ENCODE results near the gene SELPLG. TPM values are rescaled to one million over a fixed set of nuclear protein-coding genes. Genes with fewer than 3 reads are reported as not detected.

The SELPLG gene
- total RNA-seq, 1 donor from 2014 or later, result 5.8 TPM

DNA sequence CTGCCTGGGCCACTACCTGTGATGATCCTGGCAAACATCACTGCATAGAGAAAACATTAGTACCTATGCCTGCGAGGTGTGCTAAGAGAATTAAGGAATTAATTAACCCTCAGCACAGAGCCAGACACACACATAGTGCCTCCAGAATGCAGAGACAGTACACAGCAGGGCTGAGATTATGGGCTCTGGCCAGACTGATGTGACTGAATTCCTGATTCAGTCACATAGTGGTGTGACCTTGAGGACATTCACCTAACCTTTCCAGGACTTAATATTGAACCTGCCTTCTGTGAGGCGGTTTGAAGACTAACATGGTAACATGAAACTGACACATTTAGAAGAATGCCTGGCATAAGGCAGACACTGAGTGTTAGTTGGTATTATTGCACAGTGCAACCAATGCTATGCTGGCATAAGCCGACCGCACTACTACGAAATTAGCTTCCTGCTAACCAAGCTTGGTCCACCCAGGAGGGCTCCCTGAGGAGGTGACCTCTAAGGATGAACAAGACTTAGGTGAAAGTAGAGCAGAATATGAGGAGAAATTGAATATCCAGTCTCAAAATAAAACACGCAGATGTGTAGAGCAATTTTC is 32.0 kb upstream of the SELPLG start:
- Histone ChIP-seq H3K27ac (ENCODE audit: low read depth, low read length) (peak overlapping the region; percentile 74), H2AFZ (ENCODE audit: low read depth, low read length) (no peak overlapping the region), H3K4me2 (ENCODE audit: low read length) (peak overlapping the region; percentile 70), H3K9me3 (ENCODE audit: insufficient read depth, low read depth, low read length) (no peaks in the 10 kb centered on the region), H3K9ac (ENCODE audit: low read length) (peak overlapping the region; percentile 68), H3K4me3 (ENCODE audit: insufficient read depth, low read depth, low read length) (no peak overlapping the region), H4K20me1 (ENCODE audit: insufficient read depth, low read length) (peaks cover 64% of the 10 kb centered on the region), H3K36me3 (ENCODE audit: insufficient read depth, low read length) (peaks cover 15% of the 10 kb centered on the region), H3K4me1 (ENCODE audit: insufficient read depth, low read length) (peaks cover 36% of the 10 kb centered on the region), H3K27me3 (ENCODE audit: insufficient read depth, low read length) (no peaks in the 10 kb centered on the region), H3K79me2 (ENCODE audit: insufficient read depth, low read length) (peaks cover 100% of the 10 kb centered on the region)
- peak overlapping the region; percentile 85 for H3K27ac Mint-ChIP-seq (ENCODE audit: unreplicated experiment)
- no peak for TF ChIP-seq EZH2 (IDR thresholded peaks at IDR 0.05; ENCODE audit: insufficient read depth, low read length)
- no peak for TF ChIP-seq CTCF (IDR thresholded peaks at IDR 0.05; ENCODE audit: insufficient read depth, low read depth, low read length)
- FAIRE-seq, result no peak
- H3K27me3 Mint-ChIP-seq (ENCODE audit: low read depth, unreplicated experiment), result no peaks in the 10 kb centered on the region
- H3K36me3 Mint-ChIP-seq (ENCODE audit: low read depth, unreplicated experiment), result peaks cover 13% of the 10 kb centered on the region
- DNase-seq (ENCODE audit: low read depth), result no peak
- H3K4me3 Mint-ChIP-seq (ENCODE audit: unreplicated experiment), result peak overlapping the region; percentile 35
- H3K4me1 Mint-ChIP-seq (ENCODE audit: low read depth, unreplicated experiment), result peaks cover 57% of the 10 kb centered on the region
- H3K9me3 Mint-ChIP-seq (ENCODE audit: unreplicated experiment), result no peaks in the 10 kb centered on the region

- Histone ChIP-seq H3K4me1 (ENCODE audit: insufficient read depth, low read length) (peaks cover 39% of the 10 kb centered on the region), H3K36me3 (ENCODE audit: insufficient read depth, low read length) (peaks cover 20% of the 10 kb centered on the region), H3K27ac (ENCODE audit: low read depth, low read length) (peak overlapping the region; percentile 74), H3K4me3 (ENCODE audit: insufficient read depth, low read depth, low read length) (no peak overlapping the region), H3K27me3 (ENCODE audit: insufficient read depth, low read length) (no peaks in the 10 kb centered on the region), H4K20me1 (ENCODE audit: insufficient read depth, low read length) (peaks cover 64% of the 10 kb centered on the region), H3K9ac (ENCODE audit: low read length) (peak overlapping the region; percentile 68), H3K79me2 (ENCODE audit: insufficient read depth, low read length) (peaks cover 98% of the 10 kb centered on the region), H2AFZ (ENCODE audit: low read depth, low read length) (no peak overlapping the region), H3K9me3 (ENCODE audit: insufficient read depth, low read depth, low read length) (no peaks in the 10 kb centered on the region), H3K4me2 (ENCODE audit: low read length) (peak overlapping the region; percentile 70)
- peak; percentile 87 for DNase-seq (ENCODE audit: low read depth)
- Mint-ChIP-seq H3K27me3 (ENCODE audit: low read depth, unreplicated experiment) (no peaks in the 10 kb centered on the region), H3K27ac (ENCODE audit: unreplicated experiment) (peak overlapping the region; percentile 91), H3K36me3 (ENCODE audit: low read depth, unreplicated experiment) (peaks cover 13% of the 10 kb centered on the region), H3K4me1 (ENCODE audit: low read depth, unreplicated experiment) (peaks cover 55% of the 10 kb centered on the region), H3K9me3 (ENCODE audit: unreplicated experiment) (no peaks in the 10 kb centered on the region), H3K4me3 (ENCODE audit: unreplicated experiment) (peak overlapping the region; percentile 73)
- TF ChIP-seq EZH2 (IDR thresholded peaks at IDR 0.05; ENCODE audit: insufficient read depth, low read length) (no peak), CTCF (IDR thresholded peaks at IDR 0.05; ENCODE audit: insufficient read depth, low read depth, low read length) (peak; percentile 98)
- FAIRE-seq, result peak; percentile 70
Measured at GRCh38 chr12:108664338-108665258, 30.9 kb upstream of the SELPLG start.

All from astrocyte (in vitro differentiated cells and primary cell).